GM21423 (cell line): ENCODE data around the gene RSAD1.

ENCODE experiments used
- ATAC-seq: cut with Tn5 transposase; IDR thresholded peaks from one replicate; pipeline ENCODE4 v1.9.1; 2021; ENCODE audit warnings: mild to moderate bottlenecking, moderate library complexity; ENCODE audit not compliant: unreplicated experiment

Gene RSAD1

GRCh38 chr17:50517011-50517410, 38.4 kb downstream of the RSAD1 start:
- no peak for ATAC-seq

GRCh38 chr17:50517504-50518383, 39.1 kb downstream of the RSAD1 start:
- ATAC-seq = no peak

- ATAC-seq = no peak
Observed at GRCh38 chr17:50518384-50519023, 39.8 kb downstream of the RSAD1 start.

- ATAC-seq = no peak
Observed at GRCh38 chr17:50519141-50519834, 40.6 kb downstream of the RSAD1 start.

- ATAC-seq = no peak
Observed at GRCh38 chr17:50520483-50520882, 41.8 kb downstream of the RSAD1 start.

GRCh38 chr17:50521514-50521913, 42.9 kb downstream of the RSAD1 start:
- no peak for ATAC-seq

GRCh38 chr17:50522766-50523165, 44.1 kb downstream of the RSAD1 start:
- ATAC-seq = no peak

- no peak for ATAC-seq
Observed at GRCh38 chr17:50523208-50523607, 44.5 kb downstream of the RSAD1 start.

GRCh38 chr17:50524838-50525237, 46.2 kb downstream of the RSAD1 start:
- ATAC-seq = no peak

- ATAC-seq = no peak
Observed at GRCh38 chr17:50527155-50527762, 48.6 kb downstream of the RSAD1 start.

GRCh38 chr17:50527949-50528474, 49.4 kb downstream of the RSAD1 start:
- ATAC-seq = no peak

- no peak for ATAC-seq
Observed at GRCh38 chr17:50529849-50530248, 51.2 kb downstream of the RSAD1 start.

GRCh38 chr17:50531428-50532025, 52.9 kb downstream of the RSAD1 start:
- no peak for ATAC-seq

- no peak for ATAC-seq
Observed at GRCh38 chr17:50532452-50533024, 53.9 kb downstream of the RSAD1 start, which contains the start of gene EPN3. EPN3 (plus strand) TSS chr17:50532735; CDS start chr17:50536557, 3,822 bp downstream.

- no peak for ATAC-seq
Observed at GRCh38 chr17:50533185-50533584, 54.5 kb downstream of the RSAD1 start.

GRCh38 chr17:50533720-50534148, 55.1 kb downstream of the RSAD1 start:
- ATAC-seq = no peak

GRCh38 chr17:50534222-50534978, 55.7 kb downstream of the RSAD1 start:
- no peak for ATAC-seq

- no peak for ATAC-seq
Observed at GRCh38 chr17:50534979-50535326, 56.3 kb downstream of the RSAD1 start.

GRCh38 chr17:50535407-50535806, 56.7 kb downstream of the RSAD1 start:
- no peak for ATAC-seq
